ENCODE results near the gene SLC39A11. TPM values are rescaled to one million over a fixed set of nuclear protein-coding genes. Genes with fewer than 3 reads are reported as not detected.
A peak's percentile ranks its signal among the peaks of the same experiment; 100 is the strongest.
"Not testable (repeated sequence)": the region's sequence is repeated elsewhere in the genome, so short reads cannot be mapped to it uniquely, and the experiment has no call there.

Gene SLC39A11
- total and polyA plus RNA-seq, 8 donors: 5.2 to 62.0 (median 12.9) TPM

DNA sequence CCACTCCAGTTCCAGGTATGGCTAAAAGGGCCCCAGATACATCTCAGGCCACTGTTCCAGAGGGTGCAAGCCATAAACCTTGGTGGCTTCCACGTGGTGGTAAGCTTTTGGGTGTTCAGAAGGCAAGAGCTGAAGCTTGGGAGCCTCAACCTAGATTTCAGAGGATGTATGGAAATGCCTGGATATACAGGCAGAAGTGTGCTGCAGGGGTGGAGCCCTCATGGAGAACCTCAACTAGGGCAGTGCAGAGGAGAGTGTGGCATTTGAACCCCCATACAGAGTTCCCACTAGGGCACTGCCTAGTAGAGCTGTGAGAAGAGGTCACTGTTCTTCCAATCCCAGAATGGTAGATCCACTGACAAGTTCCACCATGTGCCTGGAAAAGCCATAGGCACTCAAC, 267.3 kb downstream of the SLC39A11 start:
- Histone ChIP-seq H3K27ac (no peak overlapping the region), H3K4me1 (no peaks in the 10 kb centered on the region), H3K36me3 (peaks cover 0 to 64% (median 27%) of the 10 kb centered on the region in 4 donors), H3K4me3 (no peak overlapping the region), H3K27me3 (no peaks in the 10 kb centered on the region), H3K9me3 (peaks cover 7 to 27% (median 20%) of the 10 kb centered on the region in 4 donors)
- no peak for DNase-seq
- intact Hi-C loops (cut with DNase I; ENCODE audit: low total_unique reads): no loop called here
- no peak for TF ChIP-seq POLR2A (IDR thresholded peaks at IDR 0.05)
- TF ChIP-seq EP300 (IDR thresholded peaks at IDR 0.05): no peak
- no peak for TF ChIP-seq POLR2AphosphoS5 (IDR thresholded peaks at IDR 0.05)
- TF ChIP-seq, protein P1, sequence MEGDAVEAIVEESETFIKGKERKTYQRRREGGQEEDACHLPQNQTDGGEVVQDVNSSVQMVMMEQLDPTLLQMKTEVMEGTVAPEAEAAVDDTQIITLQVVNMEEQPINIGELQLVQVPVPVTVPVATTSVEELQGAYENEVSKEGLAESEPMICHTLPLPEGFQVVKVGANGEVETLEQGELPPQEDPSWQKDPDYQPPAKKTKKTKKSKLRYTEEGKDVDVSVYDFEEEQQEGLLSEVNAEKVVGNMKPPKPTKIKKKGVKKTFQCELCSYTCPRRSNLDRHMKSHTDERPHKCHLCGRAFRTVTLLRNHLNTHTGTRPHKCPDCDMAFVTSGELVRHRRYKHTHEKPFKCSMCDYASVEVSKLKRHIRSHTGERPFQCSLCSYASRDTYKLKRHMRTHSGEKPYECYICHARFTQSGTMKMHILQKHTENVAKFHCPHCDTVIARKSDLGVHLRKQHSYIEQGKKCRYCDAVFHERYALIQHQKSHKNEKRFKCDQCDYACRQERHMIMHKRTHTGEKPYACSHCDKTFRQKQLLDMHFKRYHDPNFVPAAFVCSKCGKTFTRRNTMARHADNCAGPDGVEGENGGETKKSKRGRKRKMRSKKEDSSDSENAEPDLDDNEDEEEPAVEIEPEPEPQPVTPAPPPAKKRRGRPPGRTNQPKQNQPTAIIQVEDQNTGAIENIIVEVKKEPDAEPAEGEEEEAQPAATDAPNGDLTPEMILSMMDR (IDR thresholded peaks at IDR 0.05): no peak
- WGBS, 5 donors: 20 to 64% (median 54%) methylated on average over 1 of the region's 1 CpG

DNA sequence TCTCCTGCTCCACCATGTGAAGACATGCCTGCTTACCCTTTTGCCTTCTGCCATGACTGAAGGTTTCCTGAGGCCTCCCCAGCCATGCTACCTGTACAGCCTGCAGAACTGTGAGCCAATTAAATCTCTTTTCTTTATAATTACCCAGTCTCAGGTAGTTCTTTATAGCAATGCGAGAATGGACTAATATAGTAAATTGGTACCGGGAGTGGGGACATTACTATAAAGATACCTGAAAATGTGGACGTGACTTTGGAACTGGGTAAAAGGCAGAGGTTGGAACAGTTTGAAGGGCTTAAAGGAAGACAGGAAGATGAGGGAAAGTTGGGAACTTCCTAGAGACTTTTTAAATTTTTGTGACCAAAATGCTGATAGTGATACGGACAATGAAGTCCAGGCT, 268.2 kb downstream of the SLC39A11 start:
- H3K27me3 ChIP-seq; H3K27ac ChIP-seq; DNase-seq; H3K4me3 ChIP-seq; intact Hi-C loops (cut with DNase I; ENCODE audit: low total_unique reads); H3K4me1 ChIP-seq: not testable (repeated sequence)
- WGBS, 5 donors: 97 to 99% (median 98%) methylated on average over 4 of the region's 4 CpGs
- peaks cover 7 to 27% (median 20%) of the 10 kb centered on the region in 4 donors for H3K9me3 ChIP-seq
- peaks cover 0 to 69% (median 27%) of the 10 kb centered on the region in 4 donors for H3K36me3 ChIP-seq

DNA sequence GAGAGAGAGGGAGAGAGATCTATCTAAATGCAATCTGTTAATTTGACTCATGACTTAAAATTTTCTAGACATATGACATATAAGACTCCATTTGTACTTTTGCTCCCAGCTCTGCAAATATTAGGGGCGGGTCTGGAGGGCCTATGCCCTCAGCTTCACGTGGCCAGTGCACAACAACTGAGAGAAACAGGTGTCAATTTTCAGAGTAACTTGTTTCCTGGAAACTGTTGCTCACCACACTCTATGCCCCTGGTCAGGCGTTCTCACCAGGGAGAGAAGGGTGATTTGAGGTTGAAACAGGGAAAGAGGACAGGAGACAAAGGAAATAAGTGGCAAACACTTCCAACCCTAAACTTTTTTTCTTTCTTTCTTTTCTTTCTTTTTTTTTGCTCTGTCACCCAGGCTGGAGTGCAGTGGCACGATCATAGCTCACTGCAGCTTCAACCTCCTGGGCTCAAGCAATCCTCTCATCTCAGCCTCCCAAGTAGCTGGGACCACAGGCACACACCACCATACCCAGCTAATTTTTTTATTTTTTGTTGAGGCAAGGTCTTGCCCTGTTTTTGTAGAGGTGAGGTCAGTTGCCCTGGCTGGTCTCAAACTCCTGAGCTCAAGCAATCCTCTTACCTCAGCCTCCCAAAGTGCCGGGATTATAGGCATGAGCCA, 270.0 kb downstream of the SLC39A11 start:
- Histone ChIP-seq H3K27ac (no peak overlapping the region), H3K36me3 (peaks cover 3 to 73% (median 33%) of the 10 kb centered on the region in 4 donors), H3K9me3 (peaks cover 7 to 27% (median 20%) of the 10 kb centered on the region in 4 donors), H3K4me1 (no peaks in the 10 kb centered on the region), H3K27me3 (no peaks in the 10 kb centered on the region), H3K4me3 (no peak overlapping the region)
- no peak for TF ChIP-seq POLR2A (IDR thresholded peaks at IDR 0.05)
- TF ChIP-seq POLR2AphosphoS5 (IDR thresholded peaks at IDR 0.05): no peak
- TF ChIP-seq EP300 (IDR thresholded peaks at IDR 0.05): no peak
- TF ChIP-seq, protein P1 (IDR thresholded peaks at IDR 0.05): no peak
- intact Hi-C loops (cut with DNase I; ENCODE audit: low total_unique reads): no loop called here
- DNase-seq: peak in 1 of 2 donors; percentile 72
- WGBS, 5 donors: 56 to 79% (median 57%) methylated on average over 5 of the region's 5 CpGs

DNA sequence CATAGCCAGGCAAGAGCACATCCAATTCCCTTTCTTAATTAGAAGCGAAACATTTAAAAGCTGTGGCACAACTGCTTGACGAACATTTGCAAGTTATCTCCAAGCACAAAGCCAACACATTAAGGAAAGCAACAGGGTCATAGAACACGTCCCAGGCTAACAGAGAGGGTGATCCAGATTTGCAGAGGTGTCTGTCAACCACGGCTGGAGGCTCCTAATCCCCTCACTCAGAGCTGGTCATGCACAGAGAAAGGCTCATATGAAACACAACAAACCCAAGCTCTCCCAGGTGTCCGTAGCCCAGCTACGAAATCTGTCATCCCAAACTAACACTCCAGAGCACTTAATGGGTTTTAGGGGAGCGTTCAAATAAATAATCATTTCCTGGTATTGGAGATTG, 276.1 kb downstream of the SLC39A11 start:
- no peak overlapping the region for H3K4me3 ChIP-seq
- H3K27me3 ChIP-seq: no peaks in the 10 kb centered on the region
- no peak for DNase-seq
- no peak overlapping the region for H3K27ac ChIP-seq
- H3K36me3 ChIP-seq: peaks cover 3 to 62% (median 32%) of the 10 kb centered on the region in 4 donors
- 86 to 88% (median 87%) methylated on average over 7 of the region's 7 CpGs for WGBS, 5 donors
- no peaks in the 10 kb centered on the region for H3K4me1 ChIP-seq
- intact Hi-C loops (cut with DNase I; ENCODE audit: low total_unique reads): no loop called here
- TF ChIP-seq EP300 (IDR thresholded peaks at IDR 0.05): no peak
- TF ChIP-seq POLR2A (IDR thresholded peaks at IDR 0.05): no peak
- TF ChIP-seq, protein P1 (IDR thresholded peaks at IDR 0.05): no peak
- TF ChIP-seq POLR2AphosphoS5 (IDR thresholded peaks at IDR 0.05): no peak
- peaks cover 0 to 9% (median 1%) of the 10 kb centered on the region in 4 donors for H3K9me3 ChIP-seq

DNA sequence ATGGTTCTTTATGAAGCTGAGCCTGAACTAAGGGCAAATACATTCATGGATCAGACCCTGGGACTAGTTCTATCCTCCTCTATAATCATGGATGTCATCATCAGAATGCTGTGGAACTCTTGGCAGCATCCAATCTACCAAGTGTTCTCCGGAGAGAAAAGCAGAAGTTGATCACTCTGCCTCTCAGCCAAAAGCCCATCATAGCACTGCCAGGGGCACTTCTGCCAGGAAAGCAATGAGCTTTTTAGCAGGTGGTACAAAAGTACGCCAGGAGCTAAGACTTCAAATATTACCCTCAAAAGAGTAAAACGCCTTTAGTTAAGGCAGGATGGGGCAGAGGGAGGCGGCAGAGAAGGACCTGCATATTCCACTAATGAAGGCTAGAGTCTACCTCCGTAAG, 279.0 kb downstream of the SLC39A11 start:
- Histone ChIP-seq H3K9me3 (peaks cover 0 to 18% (median 10%) of the 10 kb centered on the region in 4 donors), H3K27me3 (no peaks in the 10 kb centered on the region), H3K4me3 (no peak overlapping the region), H3K4me1 (no peaks in the 10 kb centered on the region), H3K27ac (no peak overlapping the region), H3K36me3 (peaks cover 3 to 57% (median 32%) of the 10 kb centered on the region in 4 donors)
- no peak for TF ChIP-seq EP300 (IDR thresholded peaks at IDR 0.05)
- no peak for TF ChIP-seq POLR2AphosphoS5 (IDR thresholded peaks at IDR 0.05)
- no peak for TF ChIP-seq POLR2A (IDR thresholded peaks at IDR 0.05)
- 92 to 97% (median 93%) methylated on average over 5 of the region's 5 CpGs for WGBS, 5 donors
- no peak for DNase-seq
- intact Hi-C loops (cut with DNase I; ENCODE audit: low total_unique reads): no loop called here
